ENCODE results near the gene MYO10.

DNA sequence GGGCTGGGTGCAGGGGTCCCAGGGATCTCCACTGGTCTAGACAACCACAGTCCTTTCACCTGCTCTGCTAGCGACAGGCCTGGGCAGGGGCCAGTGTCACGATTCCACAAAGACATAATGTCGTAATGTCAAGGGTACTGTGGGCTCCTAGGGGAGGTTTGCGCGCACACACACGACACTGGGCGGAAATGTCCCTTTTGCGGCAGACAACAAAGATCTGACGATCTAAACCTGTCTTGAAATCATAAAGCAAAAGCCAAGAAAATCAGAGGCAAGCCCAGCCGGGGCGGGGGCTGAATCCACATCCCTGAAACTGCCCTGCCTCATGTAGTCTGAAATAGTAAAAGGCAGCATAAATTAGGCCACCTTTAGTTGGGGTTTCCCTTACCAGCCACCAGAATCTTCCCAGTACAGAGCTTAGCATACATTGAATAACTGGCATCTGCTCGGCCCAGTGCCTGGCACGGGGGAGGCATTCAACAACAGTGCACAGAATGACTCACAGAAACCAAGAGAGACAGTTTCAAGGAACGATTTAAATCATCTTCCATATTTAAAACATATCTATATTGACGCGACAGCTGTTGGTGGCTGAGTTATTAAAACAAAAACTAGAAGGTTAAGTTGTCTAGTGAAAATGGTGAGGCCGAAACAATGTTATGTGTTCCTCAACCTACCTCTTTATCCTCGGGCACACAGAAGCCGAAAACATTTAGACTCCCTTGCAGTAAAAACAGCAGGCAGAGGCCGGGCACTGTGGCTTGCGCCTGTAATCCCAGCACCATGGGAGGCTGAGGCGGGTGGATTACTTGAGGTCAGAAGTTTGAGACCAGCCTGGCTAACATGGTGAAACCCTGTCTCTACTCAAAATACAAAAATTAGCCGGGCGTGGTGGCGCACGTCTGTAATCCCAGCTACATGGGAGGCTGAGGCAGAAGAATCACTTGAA lies 151.0 kb downstream of the MYO10 start:
- TF ChIP-seq, protein P1, sequence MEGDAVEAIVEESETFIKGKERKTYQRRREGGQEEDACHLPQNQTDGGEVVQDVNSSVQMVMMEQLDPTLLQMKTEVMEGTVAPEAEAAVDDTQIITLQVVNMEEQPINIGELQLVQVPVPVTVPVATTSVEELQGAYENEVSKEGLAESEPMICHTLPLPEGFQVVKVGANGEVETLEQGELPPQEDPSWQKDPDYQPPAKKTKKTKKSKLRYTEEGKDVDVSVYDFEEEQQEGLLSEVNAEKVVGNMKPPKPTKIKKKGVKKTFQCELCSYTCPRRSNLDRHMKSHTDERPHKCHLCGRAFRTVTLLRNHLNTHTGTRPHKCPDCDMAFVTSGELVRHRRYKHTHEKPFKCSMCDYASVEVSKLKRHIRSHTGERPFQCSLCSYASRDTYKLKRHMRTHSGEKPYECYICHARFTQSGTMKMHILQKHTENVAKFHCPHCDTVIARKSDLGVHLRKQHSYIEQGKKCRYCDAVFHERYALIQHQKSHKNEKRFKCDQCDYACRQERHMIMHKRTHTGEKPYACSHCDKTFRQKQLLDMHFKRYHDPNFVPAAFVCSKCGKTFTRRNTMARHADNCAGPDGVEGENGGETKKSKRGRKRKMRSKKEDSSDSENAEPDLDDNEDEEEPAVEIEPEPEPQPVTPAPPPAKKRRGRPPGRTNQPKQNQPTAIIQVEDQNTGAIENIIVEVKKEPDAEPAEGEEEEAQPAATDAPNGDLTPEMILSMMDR (IDR thresholded peaks at IDR 0.05): no peak
- TF ChIP-seq POLR2A (IDR thresholded peaks at IDR 0.05): no peak
- TF ChIP-seq POLR2AphosphoS5 (IDR thresholded peaks at IDR 0.05): no peak

All from upper lobe of left lung (tissue), 4 donors.